Left renal pelvis (tissue), 4 donors: ENCODE results near the gene SPON1. TPM values are rescaled to one million over a fixed set of nuclear protein-coding genes. Genes with fewer than 3 reads are reported as not detected.
"Not testable (repeated sequence)": the region's sequence is repeated elsewhere in the genome, so short reads cannot be mapped to it uniquely, and the experiment has no call there.

Source experiments
- DNase-seq, 4 donors: peaks; one replicate each; pipeline ENCODE4 v3.0.0-alpha.2; 2013; ENCODE audit warnings: low read depth in 4 of 4, low spot score in 3 of 4
- polyA plus RNA-seq, 4 donors: library from polyadenylated mRNA; unstranded; fragments of 120-200 nt; gene quantifications; one replicate each; pipeline ENCODE4 v1.2.1, GENCODE V29; 2013; ENCODE audit not compliant: insufficient read length in 4 of 4

The SPON1 gene
- polyA plus RNA-seq, 4 donors, result 45.0 to 101 (median 70.6) TPM

DNA sequence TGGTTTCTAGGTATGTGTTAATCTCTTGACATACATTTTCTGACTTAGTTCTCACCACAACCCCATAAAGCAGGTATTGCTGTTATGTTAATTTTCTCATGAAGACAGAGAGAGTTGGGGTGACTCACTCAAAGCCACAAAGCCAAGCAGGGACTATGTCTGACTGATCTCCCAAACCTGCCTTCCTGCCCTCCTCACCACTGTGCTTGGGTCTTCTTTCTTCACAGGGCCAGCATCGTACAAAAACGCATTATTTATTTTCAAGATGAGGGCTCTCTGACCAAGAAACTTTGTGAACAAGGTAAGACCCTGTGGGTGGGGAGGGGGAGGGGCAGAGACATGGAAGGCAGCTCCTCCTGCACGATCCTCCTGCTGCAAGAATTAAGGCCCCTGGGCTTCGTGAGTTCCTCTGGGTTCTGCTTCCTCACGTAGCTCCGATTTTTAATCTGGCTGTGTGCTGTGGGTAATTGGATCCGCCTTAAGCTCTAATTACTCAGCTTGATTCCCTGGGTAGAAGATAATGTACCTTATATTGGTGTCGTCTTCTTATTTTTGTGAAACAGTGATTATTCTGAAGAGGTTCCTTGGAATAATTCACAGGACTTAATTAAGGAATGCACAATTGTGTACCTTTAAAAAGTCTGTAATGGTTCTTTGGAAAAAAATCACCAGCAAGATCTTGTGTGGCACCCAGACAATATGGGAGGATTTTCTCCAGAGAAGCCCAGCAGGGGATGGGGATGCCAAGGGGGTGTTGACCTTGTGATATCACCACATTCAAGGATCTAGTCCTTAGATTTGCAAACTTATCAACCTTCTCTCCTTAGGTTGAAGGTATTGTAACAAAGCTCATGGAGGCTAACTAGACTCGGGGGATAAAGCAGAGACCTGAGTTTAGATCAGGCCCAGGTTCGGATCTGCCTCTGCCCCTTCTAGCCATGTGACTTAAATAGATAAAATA is 112.9 kb downstream of the SPON1 start:
- DNase-seq, result no peak

DNA sequence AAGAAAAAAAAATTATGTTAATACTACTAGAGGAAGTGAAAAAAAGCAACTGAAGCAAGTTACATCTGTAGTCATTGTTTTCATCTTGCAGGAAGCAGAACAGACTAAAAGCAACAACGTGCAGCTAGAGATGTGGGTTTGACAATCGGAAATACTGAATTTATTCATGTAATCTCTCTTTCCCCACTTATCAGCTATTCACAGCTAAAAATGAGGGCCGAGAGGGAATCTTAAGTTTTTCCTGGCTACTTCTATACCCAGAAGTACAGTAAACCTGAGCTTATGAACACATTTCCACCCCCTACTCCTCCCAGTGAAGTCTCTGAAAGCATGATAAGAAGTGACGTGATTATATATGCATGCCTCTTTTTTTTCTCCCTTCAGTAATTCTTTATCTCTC is 116.5 kb downstream of the SPON1 start:
- peak in 1 of 4 donors; percentile 10 for DNase-seq

GRCh38 chr11:14079797-14080196 is 117.3 kb downstream of the SPON1 start:
- DNase-seq, result no peak

GRCh38 chr11:14081581-14082231 is 119.2 kb downstream of the SPON1 start:
- DNase-seq, result no peak

GRCh38 chr11:14082338-14082737 is 119.8 kb downstream of the SPON1 start:
- no peak for DNase-seq

DNA sequence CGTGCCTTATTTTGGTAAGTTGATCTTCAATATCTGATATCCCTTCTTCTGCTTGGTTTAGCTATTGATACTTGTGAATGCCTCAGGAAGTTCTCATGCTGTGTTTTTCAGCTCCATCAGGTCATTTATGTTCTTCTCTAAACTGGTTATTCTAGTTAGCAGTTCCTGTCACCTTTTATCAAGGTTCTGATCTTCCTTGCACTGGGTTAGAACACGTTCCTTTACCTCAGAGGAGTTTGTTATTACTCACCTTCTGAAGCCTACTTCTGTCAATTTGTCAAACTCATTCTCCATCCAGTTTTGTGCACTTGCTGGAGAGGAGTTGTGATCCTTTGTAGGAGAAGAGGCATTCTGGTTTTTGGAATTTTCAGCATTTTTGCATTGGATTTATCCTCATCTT is 126.3 kb downstream of the SPON1 start:
- not testable (repeated sequence) for DNase-seq

DNA sequence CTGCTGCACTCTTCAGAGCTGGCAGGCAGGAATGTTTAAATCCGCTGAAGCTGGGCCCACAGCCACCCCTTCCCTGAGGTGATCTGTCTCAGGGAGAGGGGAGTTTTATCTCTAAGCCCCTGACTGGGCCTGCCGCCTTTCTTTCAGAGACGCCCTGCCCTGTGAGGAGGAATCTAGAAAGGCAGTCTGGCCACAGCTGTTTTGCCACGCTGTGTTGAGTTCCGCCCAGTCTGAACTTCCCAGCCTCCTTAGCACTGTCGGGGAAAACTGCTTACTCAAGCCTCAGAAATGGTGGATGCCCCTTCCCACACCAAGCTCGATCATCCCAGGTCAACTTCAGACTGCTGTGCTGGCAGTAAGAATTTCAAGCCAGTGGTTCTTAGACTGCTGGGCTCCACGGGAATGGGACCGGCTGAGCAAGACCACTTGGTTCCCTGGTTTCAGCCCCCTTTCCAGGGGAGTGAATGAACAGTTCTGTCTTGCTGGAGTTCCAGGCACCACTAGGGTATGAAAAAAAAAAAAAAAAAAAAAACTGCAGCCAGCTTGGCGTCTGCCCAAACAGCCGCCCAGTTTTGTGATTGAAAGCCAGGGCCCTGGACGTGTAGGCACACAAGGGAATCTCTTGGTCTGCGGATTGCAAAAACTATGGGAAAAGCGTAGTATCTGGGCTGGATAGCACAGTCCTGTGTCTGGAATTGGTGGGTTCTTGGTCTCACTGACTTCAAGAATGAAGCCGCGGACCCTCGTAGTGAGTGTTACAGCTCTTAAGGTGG is 127.4 kb downstream of the SPON1 start:
- DNase-seq, result no peak

GRCh38 chr11:14090631-14091030 is 128.1 kb downstream of the SPON1 start:
- DNase-seq, result not testable (repeated sequence)

- DNase-seq, result no peak
These were observed 130.5 kb downstream of the SPON1 start for GRCh38 chr11:14093065-14093464.

DNA sequence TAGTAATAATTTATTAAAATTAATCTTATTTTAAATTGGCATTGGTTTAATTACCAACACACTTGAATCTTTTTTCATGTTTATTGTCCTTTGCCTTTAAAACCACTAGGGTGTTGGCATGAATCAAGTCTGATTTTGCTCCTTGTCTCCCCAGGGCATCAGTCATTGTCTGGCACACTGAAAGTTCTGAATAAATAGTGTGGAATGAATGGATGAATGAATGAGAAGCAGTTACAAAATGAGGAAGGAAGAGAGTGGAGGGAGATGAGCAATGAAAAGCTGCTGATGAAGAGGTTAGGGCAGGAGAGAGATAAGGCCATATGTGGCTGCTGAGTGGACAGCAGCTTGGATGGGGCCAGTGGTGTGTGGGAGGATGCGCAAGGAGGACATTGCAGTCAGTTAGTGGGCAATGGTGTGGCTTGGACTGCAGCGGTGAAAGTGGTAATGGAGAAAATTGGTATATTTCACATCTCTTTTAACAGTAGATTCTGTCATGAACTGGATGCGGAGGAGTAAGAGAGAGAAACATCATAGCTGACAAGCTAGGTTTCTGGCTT is 132.0 kb downstream of the SPON1 start:
- DNase-seq, result no peak

GRCh38 chr11:14095882-14096281 is 133.4 kb downstream of the SPON1 start:
- DNase-seq, result no peak

GRCh38 chr11:14096606-14097005 is 134.1 kb downstream of the SPON1 start:
- no peak for DNase-seq

- DNase-seq, result no peak
These were observed 138.9 kb downstream of the SPON1 start for GRCh38 chr11:14101388-14101787.

DNA sequence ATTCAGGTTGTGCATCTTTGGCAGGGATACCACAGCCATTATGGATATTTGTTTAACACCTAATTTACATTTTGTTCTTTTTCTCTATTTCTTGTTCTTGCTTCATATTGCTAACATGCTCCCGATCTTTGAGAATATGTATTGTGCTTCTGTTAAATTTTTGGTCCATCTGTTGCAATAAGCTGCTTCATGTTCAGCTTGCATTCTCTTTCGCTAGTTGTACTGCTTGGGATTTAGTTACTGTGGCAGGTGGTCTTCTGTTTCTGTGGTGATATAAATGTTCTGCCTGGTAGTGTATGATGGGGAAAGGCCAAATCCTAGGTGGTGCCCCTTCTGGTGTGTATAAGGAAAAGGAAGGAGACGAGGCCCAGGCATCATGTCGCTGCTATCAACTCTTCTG is 140.2 kb downstream of the SPON1 start:
- no peak for DNase-seq

DNA sequence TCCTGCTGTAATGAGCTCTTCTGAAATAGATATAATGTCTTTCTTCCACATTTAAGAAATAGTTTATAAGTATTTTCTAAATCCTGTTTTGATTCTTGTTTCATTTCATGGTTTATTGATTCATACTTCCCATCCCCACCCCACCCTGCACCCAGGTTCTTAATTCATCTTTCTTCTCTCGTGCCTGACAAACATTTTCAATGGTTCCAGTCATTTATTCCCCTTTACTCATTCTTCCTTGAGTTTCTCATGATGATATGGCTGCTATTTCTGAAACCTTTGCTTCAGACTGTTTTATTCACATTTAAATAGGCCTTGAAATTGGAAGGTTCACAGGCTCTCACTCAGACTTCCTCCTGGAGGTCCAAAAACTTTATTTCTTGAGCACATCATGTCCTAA is 142.9 kb downstream of the SPON1 start:
- DNase-seq, result no peak

DNA sequence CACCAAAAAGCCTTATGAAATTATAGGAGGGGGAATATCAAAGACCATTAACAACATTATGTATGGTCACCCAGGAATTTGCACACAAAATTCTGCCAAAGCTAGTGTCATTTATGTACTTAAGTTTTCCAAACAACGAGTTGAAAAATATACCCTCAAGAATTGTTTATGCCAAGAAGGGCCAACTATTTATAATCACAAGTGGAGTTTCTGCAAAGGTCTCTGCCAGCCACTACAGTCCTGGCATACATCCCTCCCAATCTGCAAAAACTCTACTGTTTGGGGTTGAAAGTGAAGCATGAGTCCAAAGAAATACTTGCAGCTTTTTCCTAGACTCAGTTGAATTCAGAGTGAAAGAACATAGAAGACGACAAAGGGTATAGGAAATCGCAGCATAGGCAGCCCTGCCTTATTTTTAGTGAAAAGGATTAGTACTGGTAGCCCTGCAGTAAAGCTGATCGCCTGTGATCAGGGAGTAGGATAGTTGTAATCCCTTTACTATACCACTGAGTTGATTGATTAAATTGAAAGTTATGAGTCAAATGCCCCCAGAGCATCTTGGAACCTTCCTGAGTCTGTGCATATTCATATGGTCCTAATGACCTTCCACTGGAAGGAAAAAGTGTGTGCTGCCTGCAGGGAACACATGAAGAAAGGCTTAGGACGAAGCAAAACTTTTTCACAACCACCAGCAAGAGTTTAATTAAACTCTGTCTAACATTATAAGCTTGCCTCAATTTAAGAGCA is 144.0 kb downstream of the SPON1 start:
- DNase-seq, result no peak

DNA sequence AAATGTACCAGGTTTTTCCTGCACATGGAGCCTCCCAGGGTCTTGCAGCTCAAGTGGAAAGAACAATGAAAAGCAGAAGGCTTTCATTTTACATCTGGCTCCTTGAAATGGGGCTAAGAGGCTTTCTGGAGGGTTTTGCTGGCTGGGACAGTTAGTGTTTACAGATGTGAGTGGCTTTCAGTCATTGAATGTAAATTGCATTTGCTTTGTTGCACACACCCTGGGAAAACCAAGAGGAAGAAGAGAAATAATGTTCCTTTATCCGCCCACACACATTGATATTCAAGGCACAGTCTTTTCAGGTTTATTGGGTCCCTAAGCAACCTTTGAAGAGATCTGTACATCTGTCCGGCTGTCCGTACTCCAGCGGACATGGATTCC is 144.5 kb downstream of the SPON1 start:
- no peak for DNase-seq

DNA sequence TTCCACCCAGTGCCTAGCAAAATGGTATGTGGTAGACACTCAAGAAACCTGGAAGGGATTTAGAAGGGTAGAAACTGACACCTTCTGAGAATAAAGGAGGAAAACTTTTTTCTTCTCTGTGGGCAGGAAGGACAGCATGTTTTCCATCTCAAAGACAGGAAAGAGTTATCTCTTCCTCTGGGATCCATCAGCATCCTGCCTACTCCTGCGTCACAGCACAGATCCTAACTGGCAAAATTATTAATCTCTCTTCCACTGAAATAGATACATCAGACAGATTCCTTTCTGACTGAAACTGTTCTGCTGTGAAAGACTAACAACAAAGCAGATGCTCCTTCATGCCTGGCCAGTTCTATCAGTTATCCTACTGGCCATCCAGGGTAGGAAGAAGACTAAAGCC is 147.2 kb downstream of the SPON1 start:
- DNase-seq, result no peak

DNA sequence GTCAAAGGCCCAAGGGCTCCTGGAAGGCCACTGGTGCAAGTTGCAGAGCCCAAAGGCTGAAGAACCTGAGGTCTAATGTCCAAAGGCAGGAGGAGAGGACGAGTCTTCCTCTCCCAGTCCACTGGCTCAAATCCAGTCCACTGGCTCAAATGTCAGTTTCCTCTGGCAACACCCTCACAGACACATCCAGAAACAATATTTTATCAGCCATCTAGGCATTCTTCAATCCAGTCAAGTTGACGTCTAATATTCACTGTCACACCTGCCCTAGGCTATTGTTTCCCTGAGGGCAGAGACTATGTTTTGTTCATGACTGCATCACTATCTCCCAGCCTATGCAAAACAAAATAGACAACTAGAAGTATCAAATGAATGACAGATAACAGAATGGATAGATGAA is 148.1 kb downstream of the SPON1 start:
- no peak for DNase-seq

DNA sequence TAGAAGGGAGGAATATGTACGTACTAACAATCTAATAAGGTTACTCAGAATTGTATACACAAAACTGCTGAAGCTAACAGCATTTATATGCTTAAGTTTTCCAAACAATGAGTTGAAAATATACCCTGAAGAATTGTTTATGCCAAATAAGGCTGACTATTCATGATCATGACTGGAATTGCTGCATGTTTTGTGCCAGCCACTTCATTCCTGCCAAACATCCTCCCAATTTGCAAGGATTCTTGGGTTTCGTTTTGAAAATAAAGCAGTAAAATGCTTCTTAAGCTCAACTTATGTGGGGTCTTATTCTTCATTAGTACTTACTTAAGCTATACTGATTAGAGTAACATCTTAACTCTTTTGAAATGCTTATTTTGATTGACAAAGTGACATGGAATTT is 149.0 kb downstream of the SPON1 start:
- DNase-seq, result no peak
